ENCODE measurements around the gene CHST9.

DNA sequence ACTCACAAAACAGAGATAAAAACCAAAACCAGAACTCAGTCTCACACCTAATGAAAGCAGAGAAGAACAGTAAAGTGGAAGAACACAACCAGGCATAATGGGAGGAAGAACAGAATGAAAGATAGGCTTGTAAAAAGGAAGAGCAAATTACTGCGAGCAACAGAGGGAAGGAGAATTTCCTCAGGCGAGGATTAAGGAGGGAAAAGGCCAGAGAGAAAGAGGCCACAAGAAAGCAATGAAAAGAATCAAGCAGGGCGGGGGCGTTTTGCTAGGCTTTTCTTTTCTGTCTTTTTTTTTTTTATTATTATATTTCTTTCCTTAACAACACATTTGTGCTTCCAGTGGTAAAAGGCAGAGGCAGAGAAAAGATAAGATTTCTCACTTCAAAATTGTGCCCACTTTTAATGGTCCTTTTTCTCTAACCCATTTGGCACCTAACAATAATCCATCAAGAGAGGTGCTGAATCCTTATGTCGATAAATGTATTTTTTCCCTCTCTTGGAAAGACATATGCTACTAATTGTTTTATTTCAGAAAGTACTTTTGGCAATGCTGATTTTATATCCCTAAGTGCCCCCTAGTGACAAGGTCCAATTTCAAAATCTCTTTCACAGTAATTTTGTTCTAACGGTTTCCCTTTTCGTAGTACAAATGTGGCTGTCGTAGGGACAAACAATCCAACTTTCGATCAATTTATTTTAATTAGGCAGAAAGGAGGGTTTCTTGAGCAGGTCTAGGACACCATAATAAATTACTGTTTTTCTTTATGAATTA is 180.9 kb downstream of the CHST9 start:
- TF ChIP-seq CTCF (IDR thresholded peaks at IDR 0.05) (no peak), ELF4 (CRISPR knock-in tag; IDR thresholded peaks at IDR 0.05; ENCODE audit: low read depth) (no peak), TCF7 (CRISPR knock-in tag; IDR thresholded peaks at IDR 0.05; ENCODE audit: low read depth) (no peak), AFF4 (CRISPR knock-in tag; IDR thresholded peaks at IDR 0.05; ENCODE audit: borderline replicate concordance) (no peak), MAX (CRISPR knock-in tag; IDR thresholded peaks at IDR 0.05) (no peak), ZBTB21 (CRISPR knock-in tag; IDR thresholded peaks at IDR 0.05; ENCODE audit: borderline replicate concordance) (no peak), ETV6 (CRISPR knock-in tag; IDR thresholded peaks at IDR 0.05) (no peak), STAT6 (CRISPR knock-in tag; conservative IDR thresholded peaks at IDR 0.05; ENCODE audit: low read depth) (no peak)
- TF ChIP-seq, protein P1, sequence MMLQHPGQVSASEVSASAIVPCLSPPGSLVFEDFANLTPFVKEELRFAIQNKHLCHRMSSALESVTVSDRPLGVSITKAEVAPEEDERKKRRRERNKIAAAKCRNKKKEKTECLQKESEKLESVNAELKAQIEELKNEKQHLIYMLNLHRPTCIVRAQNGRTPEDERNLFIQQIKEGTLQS (CRISPR knock-in tag; conservative IDR thresholded peaks at IDR 0.05) = no peak
- TF ChIP-seq, protein P2, sequence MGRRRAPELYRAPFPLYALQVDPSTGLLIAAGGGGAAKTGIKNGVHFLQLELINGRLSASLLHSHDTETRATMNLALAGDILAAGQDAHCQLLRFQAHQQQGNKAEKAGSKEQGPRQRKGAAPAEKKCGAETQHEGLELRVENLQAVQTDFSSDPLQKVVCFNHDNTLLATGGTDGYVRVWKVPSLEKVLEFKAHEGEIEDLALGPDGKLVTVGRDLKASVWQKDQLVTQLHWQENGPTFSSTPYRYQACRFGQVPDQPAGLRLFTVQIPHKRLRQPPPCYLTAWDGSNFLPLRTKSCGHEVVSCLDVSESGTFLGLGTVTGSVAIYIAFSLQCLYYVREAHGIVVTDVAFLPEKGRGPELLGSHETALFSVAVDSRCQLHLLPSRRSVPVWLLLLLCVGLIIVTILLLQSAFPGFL (CRISPR knock-in tag; IDR thresholded peaks at IDR 0.05; ENCODE audit: borderline replicate concordance) = no peak

Data from WTC11 (cell line).